BLaER1 treated with 17β-estradiol and CSF1 and Interleukin-3, amounts not matched to agents 10 nM and 100 nM (cell line): ENCODE data around the gene CHRD.
A peak's percentile ranks its signal among the peaks of the same experiment; 100 is the strongest.

ENCODE experiments used
- H3K27ac ChIP-seq, 11 experiments: shearing (Covaris generic); formaldehyde crosslinking; 2 replicates each; pipeline ENCODE4 v1.8.1; 2022
- H3K27me3 ChIP-seq, 11 experiments: shearing (Covaris generic); formaldehyde crosslinking; 2 replicates each; pipeline ENCODE4 v1.8.1; 2022
- H3K36me3 ChIP-seq, 11 experiments: shearing (Covaris generic); formaldehyde crosslinking; 2 replicates each; pipeline ENCODE4 v1.8.1; 2022
- H3K4me1 ChIP-seq, 10 experiments: shearing (Covaris generic); formaldehyde crosslinking; 2 replicates each; pipeline ENCODE4 v1.8.1; 2022
- H3K4me2 ChIP-seq, 11 experiments: shearing (Covaris generic); formaldehyde crosslinking; 2 replicates each; pipeline ENCODE4 v1.8.1; 2022
- H3K4me3 ChIP-seq, 10 experiments: shearing (Covaris generic); formaldehyde crosslinking; 2 replicates each; pipeline ENCODE4 v1.8.1; 2022
- H3K9ac ChIP-seq, 11 experiments: shearing (Covaris generic); formaldehyde crosslinking; 2 replicates each; pipeline ENCODE4 v1.8.1; 2022
- H3K9me3 ChIP-seq, 11 experiments: shearing (Covaris generic); formaldehyde crosslinking; replicated peaks in 1 of 11; 2 replicates each; pipeline ENCODE4 v1.8.1; 2022
- H4K20me1 ChIP-seq, 11 experiments: shearing (Covaris generic); formaldehyde crosslinking; 2 replicates each; pipeline ENCODE4 v1.8.1; 2022
- Cebpa-rat ChIP-seq, 11 experiments: shearing (Covaris generic); IDR thresholded peaks; 2 replicates each; pipeline ENCODE4 v1.8.1; 2022

Gene CHRD

DNA sequence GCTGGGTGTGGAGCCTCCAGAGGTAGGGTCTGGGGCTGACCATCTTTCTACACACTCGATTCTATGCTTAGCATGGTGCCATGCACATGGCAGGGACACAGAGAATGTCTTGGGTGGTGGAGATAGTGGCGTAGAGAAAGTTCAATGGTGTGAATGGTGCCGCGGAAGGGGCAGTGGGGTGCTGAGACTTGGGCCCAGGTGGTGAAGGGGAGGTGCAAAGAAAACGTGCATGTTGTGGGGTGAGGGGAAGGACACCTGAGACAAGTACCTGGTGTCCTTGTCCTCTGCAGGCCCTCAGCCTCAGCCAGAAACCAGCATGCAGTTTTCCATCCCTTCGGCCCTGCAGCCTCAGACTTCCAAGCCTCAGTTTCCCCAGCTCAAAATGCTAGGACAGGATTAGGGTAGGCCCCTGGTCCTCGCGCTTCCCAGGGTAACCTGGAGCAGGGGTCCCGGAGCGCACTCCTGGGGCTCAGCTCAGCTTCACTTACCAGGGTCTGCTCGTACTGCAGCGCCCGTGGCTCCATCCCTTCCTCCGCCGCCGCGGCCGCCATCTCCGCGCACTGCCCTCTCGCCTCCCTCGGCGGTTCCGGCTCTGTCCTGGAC, 18.8 kb upstream of the CHRD start:
- Histone ChIP-seq H3K4me1 (peaks cover 31 to 36% (median 34%) of the 10 kb centered on the region in 10 experiments), H4K20me1 (peaks cover 0 to 26% (median 12%) of the 10 kb centered on the region in 11 experiments; a peak in 13 of 22 replicates), H3K4me3 (peak overlapping the region; percentile 72 to 91 (median 84)), H3K27ac (peak overlapping the region; percentile 84 to 93 (median 90); a peak in 21 of 22 replicates), H3K9ac (peak overlapping the region; percentile 80 to 93 (median 90)), H3K27me3 (no peaks in the 10 kb centered on the region), H3K9me3 (no peaks in the 10 kb centered on the region), H3K36me3 (peaks cover 14 to 45% (median 32%) of the 10 kb centered on the region in 11 experiments), H3K4me2 (peak overlapping the region; percentile 89 to 100 (median 98))
- no peak for TF ChIP-seq Cebpa-rat (IDR thresholded peaks at IDR 0.05)

DNA sequence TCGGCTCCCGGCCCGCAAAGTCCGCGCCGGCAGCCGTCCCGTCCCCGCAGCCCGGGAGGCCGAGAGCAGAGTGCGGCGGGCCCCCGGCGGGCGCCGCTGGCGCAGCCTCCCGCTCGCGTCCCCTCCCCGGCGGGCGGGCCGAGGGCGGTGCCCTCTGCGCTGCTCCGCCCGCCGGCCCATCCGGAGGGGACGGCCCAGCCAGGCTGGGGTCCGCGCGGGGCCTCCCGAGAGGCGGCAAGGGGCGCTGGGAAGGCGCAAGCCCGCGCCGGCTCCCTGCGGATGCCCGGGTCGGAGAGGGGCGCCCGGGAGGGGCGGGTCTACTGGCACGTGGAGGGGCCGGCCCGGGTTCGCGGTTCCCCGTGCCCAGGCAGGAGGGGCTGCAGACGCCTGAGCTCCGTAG, 18.3 kb upstream of the CHRD start, which contains the start of the genes CLCN2 and POLR2H:
CLCN2 (minus strand) TSS at position 74 of the 400 bp plus-strand sequence. CDS start 126 bp downstream, outside the sequence.
POLR2H (plus strand) TSS at position 179 of the 400 bp plus-strand sequence. CDS start 1,783 bp downstream, outside the sequence.
- H3K4me1 ChIP-seq: peaks cover 31 to 41% (median 37%) of the 10 kb centered on the region in 10 experiments

DNA sequence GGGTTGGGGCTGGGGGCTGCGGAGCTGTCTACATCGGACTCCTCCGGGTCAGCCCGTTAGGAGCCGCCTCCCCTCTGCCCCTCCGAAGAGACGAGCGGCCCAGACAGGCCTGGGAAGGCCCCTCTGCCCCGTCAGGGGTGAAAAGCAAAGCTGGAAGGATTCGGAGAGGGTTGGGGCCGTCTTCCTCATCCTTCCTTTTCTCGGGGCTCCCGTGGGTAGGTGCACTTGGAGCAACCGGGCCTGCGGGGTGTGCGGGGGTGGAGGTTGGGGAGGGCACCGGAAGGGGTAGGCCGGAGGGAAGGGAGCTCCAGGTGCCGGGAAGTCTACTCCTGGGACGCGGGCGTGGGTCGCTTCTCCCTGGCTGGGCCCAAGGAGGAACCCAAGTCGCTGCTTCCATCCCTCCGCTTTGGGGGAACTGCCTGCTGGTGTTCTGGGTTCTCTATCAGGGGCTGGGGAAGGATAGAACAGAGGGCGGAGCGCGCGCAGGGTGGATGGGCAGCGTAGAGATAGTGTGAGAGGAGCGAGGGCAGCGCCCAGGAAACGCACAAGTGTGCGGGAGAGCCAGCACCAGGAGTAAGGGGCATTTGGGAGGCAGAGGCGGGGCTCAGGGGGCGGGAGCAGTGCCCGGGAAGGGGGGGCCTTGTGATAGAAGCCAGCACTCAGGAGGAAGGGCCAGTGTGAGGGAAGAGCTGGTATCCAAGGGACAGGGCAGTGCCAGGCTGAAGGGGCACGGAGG, 17.8 kb upstream of the CHRD start:
- Histone ChIP-seq H3K9ac (peak overlapping the region; percentile 80 to 93 (median 90)), H3K27me3 (no peaks in the 10 kb centered on the region), H4K20me1 (peaks cover 3 to 36% (median 21%) of the 10 kb centered on the region in 11 experiments; a peak in 15 of 22 replicates), H3K27ac (peak overlapping the region; percentile 84 to 93 (median 90)), H3K9me3 (no peaks in the 10 kb centered on the region), H3K36me3 (peaks cover 24 to 46% (median 38%) of the 10 kb centered on the region in 11 experiments), H3K4me1 (peaks cover 31 to 44% (median 40%) of the 10 kb centered on the region in 10 experiments), H3K4me3 (peak overlapping the region; percentile 72 to 91 (median 84)), H3K4me2 (peak overlapping the region; percentile 89 to 100 (median 98))
- no peak for TF ChIP-seq Cebpa-rat (IDR thresholded peaks at IDR 0.05)

More for the DNA sequence above, 18.3 kb upstream of the CHRD start, which contains the start of the genes CLCN2 and POLR2H:
- Histone ChIP-seq H3K4me2 (peak within 1 kb of the TSS; percentile 89 to 100 (median 98)), H3K27ac (peak within 1 kb of the TSS; percentile 84 to 93 (median 90)), H3K4me3 (peak within 1 kb of the TSS; percentile 72 to 91 (median 84)), H3K36me3 (peaks cover 18 to 46% (median 37%) of the 10 kb centered on the region in 11 experiments), H3K9me3 (no peaks in the 10 kb centered on the region), H3K9ac (peak within 1 kb of the TSS; percentile 80 to 93 (median 90)), H4K20me1 (peaks cover 0 to 31% (median 16%) of the 10 kb centered on the region in 11 experiments; a peak in 14 of 22 replicates), H3K27me3 (no peaks in the 10 kb centered on the region)
- no peak for TF ChIP-seq Cebpa-rat (IDR thresholded peaks at IDR 0.05)

DNA sequence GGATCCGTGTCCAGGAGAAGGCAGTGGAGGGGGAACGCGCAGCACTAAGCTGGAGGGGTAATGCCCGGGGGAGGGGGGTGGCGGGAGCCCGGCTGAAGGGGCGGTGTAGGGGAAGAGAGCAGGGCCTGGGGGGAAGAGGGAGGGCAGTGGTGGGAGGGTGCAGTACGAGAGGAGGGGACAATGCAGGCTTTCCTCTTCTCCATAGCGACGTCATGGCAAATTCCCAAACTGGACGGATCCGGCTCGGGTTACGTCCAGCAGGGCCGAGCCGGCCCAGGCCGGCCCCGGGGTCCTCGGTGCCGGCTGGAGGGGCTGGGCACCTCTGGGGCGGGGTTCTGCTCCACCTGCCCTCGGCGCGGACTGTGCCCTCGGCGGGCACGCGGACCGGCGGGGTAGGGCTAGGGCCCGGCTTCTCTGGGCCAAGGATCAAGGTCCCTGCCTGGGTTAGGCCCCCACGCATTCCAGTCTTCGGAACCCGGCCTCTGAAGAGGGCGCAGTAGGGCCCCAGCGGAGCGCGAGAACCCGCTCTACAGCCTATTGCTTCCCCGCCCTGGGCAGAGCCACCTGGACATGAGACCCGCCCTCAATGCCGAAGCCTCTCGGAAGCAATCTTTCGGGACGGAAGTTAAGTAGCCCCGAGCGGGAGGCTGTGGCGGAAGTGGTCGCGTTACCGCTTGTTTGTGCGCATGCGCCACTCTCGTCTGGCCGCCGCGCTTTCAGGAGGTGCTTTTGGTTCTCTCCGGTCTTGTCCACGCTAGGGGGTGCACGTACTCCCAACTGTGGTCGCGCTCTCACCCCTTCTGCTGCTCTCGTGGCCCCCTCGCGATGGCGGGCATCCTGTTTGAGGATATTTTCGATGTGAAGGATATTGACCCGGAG, 16.9 kb upstream of the CHRD start:
- H3K36me3 ChIP-seq: peaks cover 31 to 46% (median 37%) of the 10 kb centered on the region in 11 experiments
- peak overlapping the region; percentile 72 to 91 (median 84) for H3K4me3 ChIP-seq
- no peaks in the 10 kb centered on the region for H3K27me3 ChIP-seq
- TF ChIP-seq Cebpa-rat (IDR thresholded peaks at IDR 0.05): no peak
- peak overlapping the region; percentile 84 to 93 (median 90) for H3K27ac ChIP-seq
- H3K4me2 ChIP-seq: peak overlapping the region; percentile 89 to 100 (median 98)
- peak overlapping the region; percentile 80 to 93 (median 90) for H3K9ac ChIP-seq
- H4K20me1 ChIP-seq: peaks cover 3 to 39% (median 26%) of the 10 kb centered on the region in 11 experiments; a peak in 18 of 22 replicates
- H3K9me3 ChIP-seq: no peaks in the 10 kb centered on the region
- H3K4me1 ChIP-seq: peaks cover 31 to 44% (median 40%) of the 10 kb centered on the region in 10 experiments

DNA sequence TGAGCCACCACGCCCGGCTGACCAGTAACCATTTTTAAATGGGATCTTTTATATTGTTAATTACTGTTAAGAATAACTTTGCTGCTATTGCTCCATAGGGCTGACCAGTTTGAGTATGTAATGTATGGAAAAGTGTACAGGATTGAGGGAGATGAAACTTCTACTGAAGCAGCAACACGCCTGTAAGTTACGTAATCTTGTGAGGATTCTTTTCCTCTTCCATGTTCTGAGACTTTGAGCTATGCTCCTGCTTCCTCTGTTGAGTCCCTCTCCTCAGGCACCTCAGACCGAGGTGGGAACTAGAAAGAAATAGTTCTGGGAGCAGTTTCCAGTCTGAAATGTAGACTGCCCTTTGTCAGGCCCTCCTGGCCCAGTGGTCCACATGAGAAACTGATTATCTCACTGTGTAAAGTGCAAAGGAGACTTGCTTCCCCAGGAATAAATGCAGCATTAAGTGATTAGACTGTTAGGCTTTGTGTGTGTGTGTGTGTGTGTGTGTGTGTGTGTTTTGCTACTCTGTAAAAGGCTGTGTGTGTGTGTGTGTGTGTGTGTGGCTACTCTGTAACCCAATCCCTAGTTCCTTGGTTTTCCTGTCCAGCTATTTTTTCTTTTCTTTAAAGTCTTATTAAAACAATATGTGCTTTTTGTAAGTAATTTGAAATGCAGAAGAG, 13.1 kb upstream of the CHRD start:
- TF ChIP-seq Cebpa-rat (IDR thresholded peaks at IDR 0.05): peak in 3 of 11 experiments; percentile 7 to 57 (median 9); a peak in 2 of 22 replicates
- Histone ChIP-seq H3K27me3 (no peaks in the 10 kb centered on the region), H3K9ac (peak overlapping the region in 6 of 11 experiments; percentile 17 to 47 (median 22); a peak in 4 of 22 replicates), H3K27ac (no peak overlapping the region), H3K36me3 (peaks cover 52 to 69% (median 59%) of the 10 kb centered on the region in 11 experiments), H4K20me1 (peaks cover 14 to 66% (median 58%) of the 10 kb centered on the region in 11 experiments; a peak in 19 of 22 replicates), H3K4me3 (no peak overlapping the region), H3K9me3 (no peaks in the 10 kb centered on the region), H3K4me1 (peaks cover 18 to 38% (median 30%) of the 10 kb centered on the region in 10 experiments), H3K4me2 (peak overlapping the region in 3 of 11 experiments; percentile 5 to 29 (median 22); a peak in 2 of 22 replicates)

DNA sequence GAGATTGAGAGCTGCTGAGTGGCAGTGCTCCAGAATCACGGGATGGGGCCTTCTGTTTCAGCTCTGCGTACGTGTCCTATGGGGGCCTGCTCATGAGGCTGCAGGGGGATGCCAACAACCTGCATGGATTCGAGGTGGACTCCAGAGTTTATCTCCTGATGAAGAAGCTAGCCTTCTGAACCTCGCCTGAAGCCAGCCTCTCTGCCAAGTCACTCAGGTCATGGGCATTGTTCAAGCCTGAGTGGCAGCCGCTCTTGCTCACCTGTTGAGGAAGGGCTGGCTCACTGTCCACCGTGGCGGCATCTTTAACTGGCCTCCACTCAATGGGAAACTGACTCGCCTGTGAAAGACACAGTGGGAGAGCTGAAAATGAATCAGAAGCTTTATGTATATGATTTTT, 11.7 kb upstream of the CHRD start:
- H3K27ac ChIP-seq: no peak overlapping the region
- no peak overlapping the region for H3K4me3 ChIP-seq
- peaks cover 14 to 68% (median 58%) of the 10 kb centered on the region in 11 experiments; a peak in 19 of 22 replicates for H4K20me1 ChIP-seq
- no peaks in the 10 kb centered on the region for H3K27me3 ChIP-seq
- H3K9ac ChIP-seq: no peak overlapping the region
- H3K4me2 ChIP-seq: no peak overlapping the region
- H3K36me3 ChIP-seq: peaks cover 52 to 69% (median 59%) of the 10 kb centered on the region in 11 experiments
- TF ChIP-seq Cebpa-rat (IDR thresholded peaks at IDR 0.05): no peak
- peaks cover 18 to 46% (median 30%) of the 10 kb centered on the region in 10 experiments for H3K4me1 ChIP-seq
- no peaks in the 10 kb centered on the region for H3K9me3 ChIP-seq

DNA sequence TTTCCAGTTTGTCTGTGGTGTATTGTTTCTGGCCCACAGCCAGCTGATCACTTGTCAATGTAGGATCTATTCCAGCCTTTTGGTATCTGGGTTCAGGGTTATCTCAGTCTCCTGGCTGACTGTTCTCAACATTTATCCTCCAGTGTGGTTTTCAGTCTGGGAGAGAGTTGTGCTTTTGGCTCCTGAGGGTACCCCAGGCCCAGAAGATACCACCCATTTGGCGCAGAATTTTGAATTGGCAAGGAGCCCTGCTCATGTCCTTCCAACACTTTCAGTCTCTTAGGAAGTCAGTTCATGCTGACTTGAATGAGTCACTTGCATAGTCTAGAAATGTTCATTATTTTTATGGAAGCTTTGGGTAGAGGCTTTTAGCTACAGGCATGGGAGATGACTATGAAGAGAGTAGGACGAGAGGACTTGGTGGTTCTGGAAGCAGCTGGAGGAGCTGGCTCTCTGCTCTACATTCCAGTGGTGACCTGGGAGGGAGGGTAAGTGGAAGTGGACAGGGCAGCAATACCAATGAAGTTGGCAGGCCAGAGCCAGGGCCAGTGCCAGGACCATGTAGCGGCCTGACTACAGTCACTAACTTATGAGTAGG, 11.2 kb upstream of the CHRD start:
- Histone ChIP-seq H3K4me1 (peaks cover 17 to 46% (median 28%) of the 10 kb centered on the region in 10 experiments), H3K27ac (no peak overlapping the region), H3K4me2 (no peak overlapping the region), H3K27me3 (no peaks in the 10 kb centered on the region), H3K4me3 (no peak overlapping the region), H3K9me3 (no peaks in the 10 kb centered on the region), H3K9ac (no peak overlapping the region; a peak in 2 of 22 replicates), H4K20me1 (peaks cover 14 to 68% (median 58%) of the 10 kb centered on the region in 11 experiments; a peak in 19 of 22 replicates), H3K36me3 (peaks cover 52 to 69% (median 59%) of the 10 kb centered on the region in 11 experiments)
- TF ChIP-seq Cebpa-rat (IDR thresholded peaks at IDR 0.05): no peak
